Measurements from ENCODE around the gene KIF1A. TPM values are rescaled to one million over a fixed set of nuclear protein-coding genes. Genes with fewer than 3 reads are reported as not detected.

Gene KIF1A
- total and polyA plus RNA-seq, 2 of the 13 experiments (the other 11 are each of a cell fraction or from before 2014, with no cell fraction given), result 0.01 TPM; not detected in 1

GRCh38 chr2:240760121-240760520, 59.9 kb downstream of the KIF1A start (continued):
- no peak for TF ChIP-seq ZBTB44 (CRISPR knock-in tag; IDR thresholded peaks at IDR 0.05)
- no peak for TF ChIP-seq FOXO1 (CRISPR knock-in tag; IDR thresholded peaks at IDR 0.05)
- no peak for TF ChIP-seq SIN3B (IDR thresholded peaks at IDR 0.05; ENCODE audit: low read length)
- no peak for TF ChIP-seq HOMEZ (CRISPR knock-in tag; IDR thresholded peaks at IDR 0.05; ENCODE audit: low read depth)
- TF ChIP-seq SMAD9 (CRISPR knock-in tag; IDR thresholded peaks at IDR 0.05), result no peak
- no peak for TF ChIP-seq BORCS8-MEF2B (CRISPR knock-in tag; IDR thresholded peaks at IDR 0.05)

GRCh38 chr2:240759459-240759858, 60.6 kb downstream of the KIF1A start:
- DNase-seq (ENCODE audit: low spot score), result no peak
- CTCF ChIA-PET (ENCODE audit: low intra/inter-chr PET ratio, low total read pairs), result no interaction called here
- TF ChIP-seq ZNF616 (CRISPR knock-in tag; IDR thresholded peaks at IDR 0.05; ENCODE audit: low read depth), result no peak
- no peak for TF ChIP-seq KIAA2018 (CRISPR knock-in tag; IDR thresholded peaks at IDR 0.05; ENCODE audit: borderline replicate concordance)
- no peak for TF ChIP-seq SP5 (CRISPR knock-in tag; IDR thresholded peaks at IDR 0.05; ENCODE audit: borderline replicate concordance, low read depth)
- no peak for TF ChIP-seq ZNF264 (CRISPR knock-in tag; IDR thresholded peaks at IDR 0.05)
- no peak for TF ChIP-seq ATF6 (CRISPR knock-in tag; conservative IDR thresholded peaks at IDR 0.05)

More at GRCh38 chr2:240759459-240759858, 60.6 kb downstream of the KIF1A start:
- Histone ChIP-seq H3K79me2 (ENCODE audit: insufficient read depth, low read length) (no peaks in the 10 kb centered on the region), H3K4me1 (ENCODE audit: insufficient read depth, low read length) (no peaks in the 10 kb centered on the region), H3K9ac (ENCODE audit: insufficient read depth, low read depth, low read length) (no peak overlapping the region), H4K20me1 (ENCODE audit: insufficient read depth, low read length) (no peaks in the 10 kb centered on the region; the same call in 1 of the 2 replicates), H3K4me3 (replicated peaks in 1 of 3; ENCODE audit: insufficient read depth in 1 of 3, low read depth in 2 of 3, low read length in 3 of 3) (no peak overlapping the region), H3K27ac (ENCODE audit: extremely low read length, insufficient read depth, low read length) (no peak overlapping the region), H3K27me3 (ENCODE audit: control insufficient read depth in 1 of 2, insufficient read depth in 2 of 2, low read length in 2 of 2) (peaks cover 30 to 95% of the 10 kb centered on the region in 2 experiments; a peak in 3 of 5 replicates), H2AFZ (ENCODE audit: low read length) (no peak overlapping the region), H3K9me3 (ENCODE audit: low read length) (no peaks in the 10 kb centered on the region), H3K4me2 (ENCODE audit: low read depth, low read length) (no peak overlapping the region), H3K36me3 (replicated peaks in 1 of 2; ENCODE audit: control insufficient read depth in 1 of 2, insufficient read depth in 2 of 2, low read length in 2 of 2) (no peaks in the 10 kb centered on the region)
- ATAC-seq (no peak), FAIRE-seq (no peak)
- intact Hi-C loops (cut with micrococcal nuclease; ENCODE audit: unreplicated experiment), result no loop called here
- 43% methylated on average over 5 of the region's 5 CpGs for WGBS (ENCODE audit: low lambda C conversion rate)
- POLR2A ChIA-PET, result no interaction called here
- BruUV-seq (replicated peaks), result no TSS peak
- in situ Hi-C loops (cut with HindIII; ENCODE audit: extremely low pct_ligation_motif_present, low pct_unique_long_range_greater_than_20kb), result no loop called here
